ENCODE results near the gene DSCAML1. TPM values are rescaled to one million over a fixed set of nuclear protein-coding genes. Genes with fewer than 3 reads are reported as not detected.

The DSCAML1 gene
- total RNA-seq, 1 donor from 2014 or later, result not detected

DNA sequence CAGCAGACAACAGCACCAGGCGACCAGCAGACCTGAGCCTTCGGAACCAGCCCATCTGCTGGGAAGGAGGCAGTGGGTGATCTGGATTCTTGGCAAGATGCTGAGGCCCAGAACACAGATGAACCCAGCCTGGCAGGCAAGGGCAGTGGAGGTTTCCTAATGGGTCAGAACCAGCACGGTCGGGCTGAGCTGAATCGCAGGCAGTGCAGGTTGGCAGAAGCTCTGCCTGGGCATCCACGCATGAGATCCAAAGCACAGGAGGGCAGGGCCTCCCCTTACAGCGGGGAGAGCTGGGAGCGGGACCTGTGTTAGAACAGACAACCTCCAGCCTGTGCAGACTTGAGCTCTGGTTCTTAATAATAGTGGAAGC lies 47.5 kb downstream of the DSCAML1 start:
- H3K4me1 Mint-ChIP-seq (ENCODE audit: unreplicated experiment), result no peaks in the 10 kb centered on the region
- H3K36me3 Mint-ChIP-seq (ENCODE audit: unreplicated experiment), result no peaks in the 10 kb centered on the region
- peaks cover 12% of the 10 kb centered on the region for H3K27me3 Mint-ChIP-seq (ENCODE audit: unreplicated experiment)
- TF ChIP-seq, protein P1, sequence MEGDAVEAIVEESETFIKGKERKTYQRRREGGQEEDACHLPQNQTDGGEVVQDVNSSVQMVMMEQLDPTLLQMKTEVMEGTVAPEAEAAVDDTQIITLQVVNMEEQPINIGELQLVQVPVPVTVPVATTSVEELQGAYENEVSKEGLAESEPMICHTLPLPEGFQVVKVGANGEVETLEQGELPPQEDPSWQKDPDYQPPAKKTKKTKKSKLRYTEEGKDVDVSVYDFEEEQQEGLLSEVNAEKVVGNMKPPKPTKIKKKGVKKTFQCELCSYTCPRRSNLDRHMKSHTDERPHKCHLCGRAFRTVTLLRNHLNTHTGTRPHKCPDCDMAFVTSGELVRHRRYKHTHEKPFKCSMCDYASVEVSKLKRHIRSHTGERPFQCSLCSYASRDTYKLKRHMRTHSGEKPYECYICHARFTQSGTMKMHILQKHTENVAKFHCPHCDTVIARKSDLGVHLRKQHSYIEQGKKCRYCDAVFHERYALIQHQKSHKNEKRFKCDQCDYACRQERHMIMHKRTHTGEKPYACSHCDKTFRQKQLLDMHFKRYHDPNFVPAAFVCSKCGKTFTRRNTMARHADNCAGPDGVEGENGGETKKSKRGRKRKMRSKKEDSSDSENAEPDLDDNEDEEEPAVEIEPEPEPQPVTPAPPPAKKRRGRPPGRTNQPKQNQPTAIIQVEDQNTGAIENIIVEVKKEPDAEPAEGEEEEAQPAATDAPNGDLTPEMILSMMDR (IDR thresholded peaks at IDR 0.05), result no peak
- H3K4me3 Mint-ChIP-seq (ENCODE audit: unreplicated experiment), result no peak overlapping the region
- DNase-seq (ENCODE audit: extremely low spot score, unreplicated experiment), result no peak
- no peak overlapping the region for H3K27ac Mint-ChIP-seq (ENCODE audit: unreplicated experiment)
- H3K9me3 Mint-ChIP-seq (ENCODE audit: unreplicated experiment), result no peaks in the 10 kb centered on the region

DNA sequence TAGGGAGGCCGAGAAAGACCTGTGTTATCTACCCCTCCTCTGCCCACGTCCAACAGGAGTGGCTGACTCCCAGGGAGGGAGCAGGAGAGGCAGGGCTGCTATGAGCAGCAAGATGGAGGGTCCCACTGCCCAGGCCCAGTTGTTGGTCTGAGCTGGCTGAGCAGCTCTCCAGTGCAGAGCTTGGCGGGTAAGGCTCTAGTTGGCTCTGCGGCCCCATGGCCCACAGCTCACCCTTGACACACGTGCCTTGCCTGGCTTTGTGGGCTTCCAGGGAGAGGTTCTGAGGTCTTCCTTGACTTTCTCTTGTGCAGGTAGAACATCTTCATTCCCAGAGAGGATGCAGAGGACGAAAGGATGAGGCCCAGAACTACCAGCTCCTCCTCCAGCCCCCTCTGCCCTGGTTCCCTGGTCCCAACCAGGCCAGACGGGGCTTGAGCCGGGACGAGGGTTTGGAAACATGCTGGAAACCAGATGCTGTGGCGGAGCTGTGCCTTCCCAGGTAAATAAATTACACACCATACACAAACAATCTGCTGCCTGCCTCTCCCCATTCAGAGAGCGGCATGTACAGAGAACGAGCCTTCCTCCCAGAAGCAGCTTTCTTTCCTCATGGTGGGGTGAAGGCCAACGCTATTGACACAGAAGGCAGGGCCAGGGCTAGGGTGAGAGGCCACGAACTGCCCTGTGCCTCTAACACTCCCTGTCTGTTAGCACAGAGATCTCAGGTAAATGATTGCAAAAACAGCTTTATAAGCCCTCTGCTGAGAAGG lies 48.1 kb downstream of the DSCAML1 start:
- Mint-ChIP-seq H3K4me1 (ENCODE audit: unreplicated experiment) (no peaks in the 10 kb centered on the region), H3K36me3 (ENCODE audit: unreplicated experiment) (no peaks in the 10 kb centered on the region), H3K27ac (ENCODE audit: unreplicated experiment) (no peak overlapping the region), H3K27me3 (ENCODE audit: unreplicated experiment) (peaks cover 7% of the 10 kb centered on the region), H3K4me3 (ENCODE audit: unreplicated experiment) (no peak overlapping the region), H3K9me3 (ENCODE audit: unreplicated experiment) (no peaks in the 10 kb centered on the region)
- DNase-seq (ENCODE audit: extremely low spot score, unreplicated experiment), result no peak
- TF ChIP-seq, protein P1 (IDR thresholded peaks at IDR 0.05), result no peak

DNA sequence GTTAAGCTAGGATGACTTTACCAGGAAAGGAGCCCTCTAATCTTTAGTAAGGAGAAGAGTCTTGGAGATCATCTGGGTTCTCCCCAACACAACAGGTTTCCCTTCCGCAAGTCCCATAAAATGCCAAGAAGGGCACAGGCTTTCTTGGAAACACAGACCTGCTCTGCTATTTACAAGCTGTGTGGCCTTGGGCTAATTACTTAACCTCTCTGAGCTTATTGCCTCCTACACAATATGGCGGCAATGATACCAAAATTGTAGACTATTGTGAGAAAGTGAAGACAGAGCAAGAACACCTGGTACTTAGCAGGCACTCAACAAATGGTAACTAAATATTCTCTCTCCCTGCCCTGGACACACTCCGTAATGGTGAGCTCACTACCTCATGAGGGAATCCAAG lies 49.1 kb downstream of the DSCAML1 start:
- no peaks in the 10 kb centered on the region for H3K9me3 Mint-ChIP-seq (ENCODE audit: unreplicated experiment)
- DNase-seq (ENCODE audit: extremely low spot score, unreplicated experiment), result no peak
- TF ChIP-seq, protein P1 (IDR thresholded peaks at IDR 0.05), result no peak
- H3K27me3 Mint-ChIP-seq (ENCODE audit: unreplicated experiment), result peaks cover 3% of the 10 kb centered on the region
- no peak overlapping the region for H3K27ac Mint-ChIP-seq (ENCODE audit: unreplicated experiment)
- H3K4me3 Mint-ChIP-seq (ENCODE audit: unreplicated experiment), result no peak overlapping the region
- no peaks in the 10 kb centered on the region for H3K36me3 Mint-ChIP-seq (ENCODE audit: unreplicated experiment)
- H3K4me1 Mint-ChIP-seq (ENCODE audit: unreplicated experiment), result no peaks in the 10 kb centered on the region

DNA sequence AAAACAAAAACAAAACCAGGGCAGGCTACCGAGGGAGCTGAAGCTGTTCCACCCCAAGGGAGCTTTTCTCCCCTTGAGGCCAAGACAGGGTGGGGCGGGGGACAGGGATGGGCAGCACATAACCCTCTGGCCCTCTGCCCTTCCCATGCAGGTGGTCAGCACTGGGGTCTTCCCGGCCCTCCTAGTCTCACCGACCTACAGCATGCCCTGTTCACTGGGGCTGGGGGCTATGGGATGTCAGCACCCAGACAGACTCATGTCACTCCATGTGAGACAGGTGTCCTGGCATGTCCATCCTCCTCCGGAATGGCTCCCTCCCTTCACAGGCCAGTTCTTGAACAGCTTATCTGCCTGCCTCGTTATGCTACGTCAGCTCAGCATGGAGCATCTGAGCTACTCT lies 51.7 kb downstream of the DSCAML1 start:
- Mint-ChIP-seq H3K27ac (ENCODE audit: unreplicated experiment) (no peak overlapping the region), H3K9me3 (ENCODE audit: unreplicated experiment) (no peaks in the 10 kb centered on the region), H3K36me3 (ENCODE audit: unreplicated experiment) (no peaks in the 10 kb centered on the region), H3K27me3 (ENCODE audit: unreplicated experiment) (peaks cover 3% of the 10 kb centered on the region), H3K4me3 (ENCODE audit: unreplicated experiment) (no peak overlapping the region), H3K4me1 (ENCODE audit: unreplicated experiment) (no peaks in the 10 kb centered on the region)
- TF ChIP-seq, protein P1 (IDR thresholded peaks at IDR 0.05), result no peak
- no peak for DNase-seq (ENCODE audit: extremely low spot score, unreplicated experiment)

DNA sequence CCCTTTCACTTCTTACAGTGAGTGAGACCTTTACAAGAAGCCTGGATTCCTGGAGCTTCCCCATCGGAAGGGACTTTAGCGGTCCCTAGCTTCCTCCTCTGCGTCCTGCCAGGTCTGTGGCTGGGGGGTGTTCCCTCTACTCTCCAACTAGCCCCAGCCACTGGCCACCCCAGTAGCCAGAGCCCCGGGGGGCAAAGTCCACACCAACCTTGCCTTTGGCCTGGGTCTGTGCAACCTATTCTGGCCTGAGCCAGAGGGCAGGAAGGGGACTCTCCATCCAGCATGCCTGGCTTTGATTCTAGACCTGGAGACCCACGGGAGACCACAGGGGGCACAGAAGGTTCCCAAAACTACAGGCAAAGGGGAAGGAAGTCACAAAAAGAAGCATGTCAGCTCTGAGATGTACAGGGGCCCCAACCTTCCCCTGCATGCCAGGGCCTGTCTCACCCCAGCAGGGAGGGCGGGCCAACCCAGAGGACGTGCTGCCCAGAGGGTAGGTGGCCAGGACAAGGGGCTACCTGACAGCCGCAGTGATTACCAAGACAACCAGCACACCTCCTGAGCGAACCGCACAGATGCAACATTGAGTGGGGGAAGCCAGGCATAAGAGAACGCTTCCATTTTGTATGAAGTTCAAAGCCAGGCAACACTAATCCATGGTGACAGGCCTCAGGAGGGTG lies 52.4 kb downstream of the DSCAML1 start:
- Mint-ChIP-seq H3K27ac (ENCODE audit: unreplicated experiment) (no peak overlapping the region), H3K9me3 (ENCODE audit: unreplicated experiment) (no peaks in the 10 kb centered on the region), H3K4me3 (ENCODE audit: unreplicated experiment) (no peak overlapping the region), H3K4me1 (ENCODE audit: unreplicated experiment) (no peaks in the 10 kb centered on the region), H3K36me3 (ENCODE audit: unreplicated experiment) (no peaks in the 10 kb centered on the region), H3K27me3 (ENCODE audit: unreplicated experiment) (no peaks in the 10 kb centered on the region)
- DNase-seq (ENCODE audit: extremely low spot score, unreplicated experiment), result no peak
- TF ChIP-seq, protein P1 (IDR thresholded peaks at IDR 0.05), result no peak
